Thyroid gland (tissue), 4 donors: Measurements from ENCODE around the gene TOP2A. TPM values are rescaled to one million over a fixed set of nuclear protein-coding genes. Genes with fewer than 3 reads are reported as not detected.

Experiments used
- DNase-seq, 2 donors: peaks; one replicate each; pipeline ENCODE4 v3.0.0-alpha.2; 2019
- H3K27ac ChIP-seq, 3 donors: fragments of 200-600 bp; sonication (generic); 1 replicate in 2 of 3; 2 replicates in 1 of 3; pipeline ENCODE4 v1.5.1; 2016 to 2019; ENCODE audit warnings: mild to moderate bottlenecking in 1 of 3, moderate library complexity in 1 of 3
- H3K27me3 ChIP-seq: fragments of 200-600 bp; sonication (generic); one replicate; pipeline ENCODE4 v1.5.1; 2019
- H3K36me3 ChIP-seq, 2 donors: fragments of 200-600 bp; sonication (generic); one replicate each; pipeline ENCODE4 v1.5.1; 2016 to 2019
- H3K4me1 ChIP-seq, 2 donors: fragments of 200-600 bp; sonication (generic); one replicate each; pipeline ENCODE4 v1.5.1; 2017 to 2019
- H3K4me3 ChIP-seq, 3 donors: fragments of 200-600 bp; sonication (generic); replicated peaks in 1 of 3; 1 replicate in 2 of 3; 2 replicates in 1 of 3; pipeline ENCODE4 v1.5.1; 2016; ENCODE audit warnings: mild to moderate bottlenecking in 1 of 3
- H3K9me3 ChIP-seq: fragments of 200-600 bp; sonication (generic); one replicate; pipeline ENCODE4 v1.5.1; 2017
- POLR2A ChIP-seq, 2 donors: fragments of 450-650 bp; IDR thresholded peaks; one replicate each; pipeline ENCODE4 v1.6.1; 2017; ENCODE audit warnings: antibody characterized with exemption in 2 of 2, mild to moderate bottlenecking in 2 of 2, moderate library complexity in 1 of 2
- WGBS, 2 donors: methylation state at CpG; one replicate each; pipeline ENCODE4 v1.1.5; 2017; 5-methylcytosine and 5-hydroxymethylcytosine counted together
- intact Hi-C: fragments of 100-400 bp; cut with DNase I; formaldehyde crosslinking; loops from one replicate; pipeline ENCODE4 v1.15.1; 2023
- total RNA-seq, 4 donors: library from RNA; depleted of rRNA; stranded (reverse); fragments of >200 nt; gene quantifications; one replicate each; pipeline ENCODE4 v1.2.3, GENCODE V29; 2016
- TF ChIP-seq, protein P1 (sequence below), 6 experiments: fragments of 200-600 bp in 3 of 6; fragments of 450-650 bp in 3 of 6; sonication (generic) in 3 of 6; IDR thresholded peaks; one replicate each; pipeline ENCODE4 v1.5.1; 2016 to 2019; ENCODE audit warnings: antibody characterized with exemption in 6 of 6, mild to moderate bottlenecking in 2 of 6, inconsistent platforms in 1 of 6, moderate library complexity in 1 of 6

The TOP2A gene, protein sequence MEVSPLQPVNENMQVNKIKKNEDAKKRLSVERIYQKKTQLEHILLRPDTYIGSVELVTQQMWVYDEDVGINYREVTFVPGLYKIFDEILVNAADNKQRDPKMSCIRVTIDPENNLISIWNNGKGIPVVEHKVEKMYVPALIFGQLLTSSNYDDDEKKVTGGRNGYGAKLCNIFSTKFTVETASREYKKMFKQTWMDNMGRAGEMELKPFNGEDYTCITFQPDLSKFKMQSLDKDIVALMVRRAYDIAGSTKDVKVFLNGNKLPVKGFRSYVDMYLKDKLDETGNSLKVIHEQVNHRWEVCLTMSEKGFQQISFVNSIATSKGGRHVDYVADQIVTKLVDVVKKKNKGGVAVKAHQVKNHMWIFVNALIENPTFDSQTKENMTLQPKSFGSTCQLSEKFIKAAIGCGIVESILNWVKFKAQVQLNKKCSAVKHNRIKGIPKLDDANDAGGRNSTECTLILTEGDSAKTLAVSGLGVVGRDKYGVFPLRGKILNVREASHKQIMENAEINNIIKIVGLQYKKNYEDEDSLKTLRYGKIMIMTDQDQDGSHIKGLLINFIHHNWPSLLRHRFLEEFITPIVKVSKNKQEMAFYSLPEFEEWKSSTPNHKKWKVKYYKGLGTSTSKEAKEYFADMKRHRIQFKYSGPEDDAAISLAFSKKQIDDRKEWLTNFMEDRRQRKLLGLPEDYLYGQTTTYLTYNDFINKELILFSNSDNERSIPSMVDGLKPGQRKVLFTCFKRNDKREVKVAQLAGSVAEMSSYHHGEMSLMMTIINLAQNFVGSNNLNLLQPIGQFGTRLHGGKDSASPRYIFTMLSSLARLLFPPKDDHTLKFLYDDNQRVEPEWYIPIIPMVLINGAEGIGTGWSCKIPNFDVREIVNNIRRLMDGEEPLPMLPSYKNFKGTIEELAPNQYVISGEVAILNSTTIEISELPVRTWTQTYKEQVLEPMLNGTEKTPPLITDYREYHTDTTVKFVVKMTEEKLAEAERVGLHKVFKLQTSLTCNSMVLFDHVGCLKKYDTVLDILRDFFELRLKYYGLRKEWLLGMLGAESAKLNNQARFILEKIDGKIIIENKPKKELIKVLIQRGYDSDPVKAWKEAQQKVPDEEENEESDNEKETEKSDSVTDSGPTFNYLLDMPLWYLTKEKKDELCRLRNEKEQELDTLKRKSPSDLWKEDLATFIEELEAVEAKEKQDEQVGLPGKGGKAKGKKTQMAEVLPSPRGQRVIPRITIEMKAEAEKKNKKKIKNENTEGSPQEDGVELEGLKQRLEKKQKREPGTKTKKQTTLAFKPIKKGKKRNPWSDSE (N-terminal part only)
- 1 to 10 TPM in 3 of 4 donors, under 1 TPM in 1; 0.20 to 5.2 (median 2.2) TPM for total RNA-seq

DNA sequence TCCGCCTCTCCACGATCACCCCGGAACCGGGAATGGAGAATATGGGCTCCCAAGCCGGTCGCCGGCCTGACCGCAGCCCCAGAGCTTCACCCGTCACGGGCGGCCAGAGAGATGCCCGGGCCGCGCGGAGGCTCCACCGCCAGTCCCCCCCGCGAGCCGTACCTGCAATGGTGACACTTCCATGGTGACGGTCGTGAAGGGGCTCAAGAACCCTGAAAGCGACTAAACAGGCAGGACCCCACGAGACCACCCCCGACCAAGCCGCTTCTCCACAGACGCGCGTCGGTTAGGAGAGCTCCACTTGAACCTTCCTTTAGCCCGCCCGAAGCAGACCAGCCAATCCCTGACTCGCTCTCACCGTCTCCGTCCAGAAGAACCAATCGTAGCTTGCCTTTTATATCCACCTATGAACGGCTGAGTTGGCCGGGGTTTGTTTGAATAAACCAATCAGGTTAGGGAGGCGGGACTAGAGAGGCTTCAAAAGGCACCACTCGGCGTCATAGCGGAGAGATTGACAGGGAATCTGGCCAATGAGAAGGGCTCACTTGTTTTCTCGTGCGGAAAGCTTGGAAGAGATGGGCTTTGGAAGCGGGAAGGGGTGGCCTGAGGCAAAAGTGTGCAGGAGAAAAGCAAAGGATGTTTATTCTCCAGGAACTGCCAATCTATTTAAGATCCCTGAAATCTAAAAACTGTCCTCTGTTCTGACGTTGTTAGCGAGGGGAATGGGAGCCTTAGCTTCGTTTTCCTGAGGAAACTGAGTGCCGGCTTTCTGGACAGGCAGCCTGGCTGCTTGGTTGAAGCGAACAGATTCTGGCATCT, at the start of gene TOP2A:
TSS of gene TOP2A (minus strand) at position 288 of the 819 bp plus-strand sequence. CDS start at position 183, 105 bp downstream.
- Histone ChIP-seq H3K4me3 (peak within 1 kb of the TSS in 2 of 3 donors; percentile 35 to 46), H3K27me3 (no peaks in the 10 kb centered on the region), H3K9me3 (no peaks in the 10 kb centered on the region), H3K36me3 (no peaks in the 10 kb centered on the region), H3K27ac (peak within 1 kb of the TSS in 1 of 3 donors; percentile 51), H3K4me1 (peaks cover 5 to 10% of the 10 kb centered on the region in 2 donors)
- intact Hi-C loops, result loop anchor here (5.0 to 10.0 kb wide), 2 partner anchors 56 to 113 kb away; partner anchors contain the start of genes GJD3 and RARA
- WGBS, 2 donors, result 0% methylated on average over 32 to 48 of the region's 49 CpGs
- DNase-seq, result peak; percentile 96 to 97
- no peak for TF ChIP-seq POLR2A (IDR thresholded peaks at IDR 0.05)
- TF ChIP-seq, protein P1, sequence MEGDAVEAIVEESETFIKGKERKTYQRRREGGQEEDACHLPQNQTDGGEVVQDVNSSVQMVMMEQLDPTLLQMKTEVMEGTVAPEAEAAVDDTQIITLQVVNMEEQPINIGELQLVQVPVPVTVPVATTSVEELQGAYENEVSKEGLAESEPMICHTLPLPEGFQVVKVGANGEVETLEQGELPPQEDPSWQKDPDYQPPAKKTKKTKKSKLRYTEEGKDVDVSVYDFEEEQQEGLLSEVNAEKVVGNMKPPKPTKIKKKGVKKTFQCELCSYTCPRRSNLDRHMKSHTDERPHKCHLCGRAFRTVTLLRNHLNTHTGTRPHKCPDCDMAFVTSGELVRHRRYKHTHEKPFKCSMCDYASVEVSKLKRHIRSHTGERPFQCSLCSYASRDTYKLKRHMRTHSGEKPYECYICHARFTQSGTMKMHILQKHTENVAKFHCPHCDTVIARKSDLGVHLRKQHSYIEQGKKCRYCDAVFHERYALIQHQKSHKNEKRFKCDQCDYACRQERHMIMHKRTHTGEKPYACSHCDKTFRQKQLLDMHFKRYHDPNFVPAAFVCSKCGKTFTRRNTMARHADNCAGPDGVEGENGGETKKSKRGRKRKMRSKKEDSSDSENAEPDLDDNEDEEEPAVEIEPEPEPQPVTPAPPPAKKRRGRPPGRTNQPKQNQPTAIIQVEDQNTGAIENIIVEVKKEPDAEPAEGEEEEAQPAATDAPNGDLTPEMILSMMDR (IDR thresholded peaks at IDR 0.05), result no peak

DNA sequence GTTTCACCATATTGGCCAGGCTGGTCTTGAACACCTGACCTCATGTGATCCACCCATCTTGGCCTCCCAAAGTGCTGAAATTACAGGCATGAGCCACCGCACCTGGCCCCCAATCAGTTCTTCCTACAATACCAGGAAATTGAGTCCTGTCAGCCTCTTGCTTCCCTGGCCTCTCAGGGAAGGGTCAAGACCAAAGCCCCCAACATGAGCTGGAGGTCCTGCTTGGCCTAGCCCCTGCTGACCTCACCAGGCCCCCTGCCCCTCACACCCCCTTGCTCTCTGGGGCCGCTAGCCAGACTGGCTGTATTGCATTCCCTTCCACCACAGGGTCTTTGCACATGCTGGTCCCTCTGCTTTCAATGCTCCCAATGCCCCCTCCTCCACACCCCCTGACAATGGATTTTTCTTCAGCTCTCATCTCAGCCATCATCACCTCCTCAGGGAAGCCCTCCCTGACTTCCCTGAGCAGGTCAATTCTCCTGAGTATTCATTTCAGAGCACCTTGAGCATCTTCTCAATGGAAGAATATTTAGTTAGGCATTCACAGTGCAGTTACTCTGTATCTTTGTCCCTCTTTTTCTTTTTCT, 49.7 kb upstream of the TOP2A start:
- Histone ChIP-seq H3K27me3 (no peaks in the 10 kb centered on the region), H3K27ac (no peak overlapping the region), H3K4me3 (no peak overlapping the region), H3K4me1 (peaks cover 3 to 10% of the 10 kb centered on the region in 2 donors), H3K9me3 (no peaks in the 10 kb centered on the region), H3K36me3 (no peaks in the 10 kb centered on the region)
- intact Hi-C loops, result no loop called here
- TF ChIP-seq POLR2A (IDR thresholded peaks at IDR 0.05), result no peak
- TF ChIP-seq, protein P1 (IDR thresholded peaks at IDR 0.05), result no peak
- 89 to 97% methylated on average over 2 of the region's 2 CpGs for WGBS, 2 donors
- DNase-seq, result no peak

DNA sequence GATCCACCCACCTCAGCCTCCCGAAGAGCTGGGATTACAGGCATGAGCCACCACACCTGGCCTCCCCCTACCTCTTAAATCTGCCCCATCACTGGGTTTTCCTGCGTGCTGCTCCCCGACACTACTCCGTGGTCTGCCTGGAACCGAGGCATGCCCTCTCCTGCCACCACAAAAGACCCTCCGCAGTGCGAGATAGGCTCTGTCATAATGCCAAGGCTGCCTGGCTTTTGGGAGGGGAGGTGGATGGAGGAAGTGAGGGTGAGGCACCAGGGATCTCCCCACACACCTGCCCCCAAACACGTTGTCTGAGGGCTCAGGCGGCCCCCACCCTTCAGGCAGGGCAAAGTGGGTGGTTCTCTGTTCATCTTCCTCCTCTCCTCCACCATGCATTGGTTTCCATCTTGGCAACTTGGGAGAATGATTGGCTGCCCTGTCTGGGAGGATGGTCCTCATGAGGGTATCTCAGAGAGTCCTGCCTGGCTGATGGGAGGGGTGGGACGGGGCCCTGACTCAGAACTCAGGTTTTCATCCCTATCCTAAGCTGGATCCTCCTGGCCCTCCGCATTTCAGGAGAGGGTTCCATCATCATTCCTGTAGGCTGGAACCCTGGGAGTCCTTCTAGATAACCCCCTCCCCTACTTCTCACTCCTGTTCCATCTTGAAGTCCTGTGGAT, 48.7 kb upstream of the TOP2A start:
- intact Hi-C loops, result no loop called here
- Histone ChIP-seq H3K4me1 (peaks cover 3 to 19% of the 10 kb centered on the region in 2 donors), H3K36me3 (no peaks in the 10 kb centered on the region), H3K27ac (no peak overlapping the region), H3K4me3 (no peak overlapping the region), H3K27me3 (no peaks in the 10 kb centered on the region), H3K9me3 (no peaks in the 10 kb centered on the region)
- no peak for TF ChIP-seq POLR2A (IDR thresholded peaks at IDR 0.05)
- TF ChIP-seq, protein P1 (IDR thresholded peaks at IDR 0.05), result no peak
- DNase-seq, result no peak
- 87 to 89% methylated on average over 11 of the region's 11 CpGs for WGBS, 2 donors
